ENCODE results near the gene SETD1B.

SETD1B gene

DNA sequence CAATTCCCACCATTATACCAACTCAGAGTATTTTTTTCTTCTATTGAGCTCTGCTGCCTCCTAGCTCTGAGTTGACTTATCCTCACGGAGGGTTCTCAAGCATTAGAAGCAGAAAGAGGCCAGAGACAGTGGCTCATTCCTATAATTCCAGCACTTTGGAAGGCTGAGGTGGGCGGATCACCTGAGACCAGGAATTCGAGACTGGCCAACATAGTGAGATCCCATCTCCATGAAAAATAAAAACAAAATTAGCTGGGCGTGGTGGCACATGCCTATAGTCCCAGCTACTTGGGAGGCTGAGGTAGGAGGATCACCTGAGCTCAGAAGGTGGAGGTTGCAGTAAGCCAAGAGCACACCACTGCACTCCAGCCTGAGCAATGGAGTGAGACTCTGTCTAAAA lies 33.9 kb downstream of the SETD1B start:
- TF ChIP-seq, protein P1, sequence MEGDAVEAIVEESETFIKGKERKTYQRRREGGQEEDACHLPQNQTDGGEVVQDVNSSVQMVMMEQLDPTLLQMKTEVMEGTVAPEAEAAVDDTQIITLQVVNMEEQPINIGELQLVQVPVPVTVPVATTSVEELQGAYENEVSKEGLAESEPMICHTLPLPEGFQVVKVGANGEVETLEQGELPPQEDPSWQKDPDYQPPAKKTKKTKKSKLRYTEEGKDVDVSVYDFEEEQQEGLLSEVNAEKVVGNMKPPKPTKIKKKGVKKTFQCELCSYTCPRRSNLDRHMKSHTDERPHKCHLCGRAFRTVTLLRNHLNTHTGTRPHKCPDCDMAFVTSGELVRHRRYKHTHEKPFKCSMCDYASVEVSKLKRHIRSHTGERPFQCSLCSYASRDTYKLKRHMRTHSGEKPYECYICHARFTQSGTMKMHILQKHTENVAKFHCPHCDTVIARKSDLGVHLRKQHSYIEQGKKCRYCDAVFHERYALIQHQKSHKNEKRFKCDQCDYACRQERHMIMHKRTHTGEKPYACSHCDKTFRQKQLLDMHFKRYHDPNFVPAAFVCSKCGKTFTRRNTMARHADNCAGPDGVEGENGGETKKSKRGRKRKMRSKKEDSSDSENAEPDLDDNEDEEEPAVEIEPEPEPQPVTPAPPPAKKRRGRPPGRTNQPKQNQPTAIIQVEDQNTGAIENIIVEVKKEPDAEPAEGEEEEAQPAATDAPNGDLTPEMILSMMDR (IDR thresholded peaks at IDR 0.05; ENCODE audit: borderline replicate concordance, insufficient read depth, low read depth, low read length), result no peak

DNA sequence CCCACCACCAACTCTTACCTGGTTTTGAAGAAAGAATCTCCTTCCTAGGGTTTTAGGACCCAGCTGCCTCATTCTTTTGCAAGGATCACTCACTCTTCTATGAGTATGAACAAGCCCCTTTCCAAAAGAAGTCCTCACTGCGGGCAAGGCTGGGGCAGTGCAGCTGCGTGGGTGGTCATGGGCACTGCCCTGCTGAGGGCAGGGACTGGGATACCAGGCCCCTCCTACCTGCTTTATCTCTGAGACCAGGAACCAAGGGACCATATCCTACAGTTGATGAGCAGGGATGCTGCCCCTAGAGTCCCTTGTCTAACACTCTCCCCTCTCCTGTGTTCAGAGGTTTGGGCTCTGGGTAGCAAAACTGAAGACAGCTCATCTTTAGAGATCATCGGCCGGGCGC lies 34.3 kb downstream of the SETD1B start:
- H3K4me3 ChIP-seq (ENCODE audit: low read depth, low read length), result no peak overlapping the region
- TF ChIP-seq, protein P1 (IDR thresholded peaks at IDR 0.05; ENCODE audit: borderline replicate concordance, insufficient read depth, low read depth, low read length), result no peak

More for the DNA sequence above, 33.9 kb downstream of the SETD1B start:
- H3K4me3 ChIP-seq (ENCODE audit: low read depth, low read length), result no peak overlapping the region

DNA sequence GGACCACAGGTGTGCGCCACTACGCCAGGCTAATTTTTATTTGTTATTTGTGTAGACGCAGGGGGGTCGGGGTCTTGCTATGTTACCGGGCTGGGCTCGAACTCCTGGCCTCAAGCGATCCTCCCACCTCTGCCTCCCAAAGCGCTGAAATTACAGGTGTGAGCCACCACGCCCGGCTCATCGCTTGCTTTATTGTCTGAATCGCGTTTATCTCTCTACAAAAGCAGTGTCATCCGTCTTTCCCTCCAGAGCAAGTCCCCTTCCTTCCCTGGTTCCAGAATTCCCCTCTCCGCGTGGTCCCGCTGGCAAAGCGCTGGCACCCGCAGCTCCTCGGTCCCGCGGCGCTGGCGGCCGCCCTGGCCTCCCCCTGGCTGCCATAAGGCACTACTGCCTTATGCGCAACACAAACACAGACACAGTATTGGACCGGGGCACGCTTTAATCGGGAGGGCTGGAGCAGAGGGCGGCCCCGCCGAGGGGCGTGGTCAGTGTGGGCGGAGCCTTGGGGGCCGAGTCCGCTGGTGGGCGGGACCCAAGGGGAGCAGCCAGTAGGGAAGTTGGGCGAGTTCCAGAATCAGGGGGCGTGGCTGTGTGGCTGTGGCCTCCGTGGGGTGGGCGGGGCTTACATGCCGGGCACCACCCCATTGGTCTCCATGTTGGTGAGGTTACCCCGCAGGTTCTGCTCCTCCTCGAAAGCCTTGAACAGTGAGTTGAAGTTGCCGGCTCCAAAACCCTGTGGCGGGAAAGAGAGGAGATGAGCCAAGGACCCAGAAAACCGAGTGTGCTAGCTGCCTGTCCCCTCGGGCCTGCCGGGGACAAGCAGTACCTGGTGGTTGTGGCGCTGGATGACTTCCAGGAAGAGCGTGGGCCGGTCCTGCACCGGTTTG lies 35.5 kb downstream of the SETD1B start:
- H3K4me3 ChIP-seq (ENCODE audit: low read depth, low read length), result peak overlapping the region; percentile 78
- TF ChIP-seq, protein P1 (IDR thresholded peaks at IDR 0.05; ENCODE audit: borderline replicate concordance, insufficient read depth, low read depth, low read length), result peak; percentile 24; the same call in 1 of the 2 replicates

DNA sequence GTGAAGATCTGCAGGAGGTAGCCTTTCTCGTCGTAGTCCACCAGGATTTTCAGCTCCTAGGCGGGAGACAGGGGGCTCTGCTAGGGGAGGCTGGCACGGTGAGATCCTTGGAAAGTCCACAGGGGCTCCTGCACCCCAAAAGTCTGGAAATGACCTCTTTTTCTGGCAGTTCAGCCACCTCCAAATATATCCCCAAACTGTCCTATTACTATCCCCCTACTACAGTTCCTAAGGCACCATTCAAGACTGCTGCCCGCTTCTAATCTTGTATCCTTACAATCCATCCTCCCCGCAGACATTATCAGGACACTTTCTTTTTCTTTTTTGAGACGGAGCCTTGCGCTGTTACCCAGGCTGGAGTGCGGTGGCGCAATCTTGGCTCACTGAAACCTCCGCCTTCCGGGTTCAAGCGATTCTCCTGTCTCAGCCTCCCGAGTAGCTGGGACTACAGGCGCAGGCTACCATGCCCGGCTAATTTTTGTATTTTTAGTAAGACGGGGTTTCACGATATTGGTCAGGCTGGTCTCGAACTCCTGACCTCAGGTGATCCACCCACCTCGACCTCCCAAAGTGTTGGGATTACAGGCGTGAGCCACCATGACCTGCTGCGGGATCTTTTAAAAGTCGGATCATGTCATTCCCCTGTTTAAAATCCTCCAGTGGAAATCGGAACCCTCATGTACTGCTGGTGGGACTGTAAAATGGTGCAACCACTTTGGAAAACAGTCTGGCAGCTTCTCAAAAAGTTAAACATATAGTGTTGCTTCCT lies 36.4 kb downstream of the SETD1B start:
- TF ChIP-seq, protein P1 (IDR thresholded peaks at IDR 0.05; ENCODE audit: borderline replicate concordance, insufficient read depth, low read depth, low read length), result no peak
- H3K4me3 ChIP-seq (ENCODE audit: low read depth, low read length), result peak overlapping the region; percentile 78

DNA sequence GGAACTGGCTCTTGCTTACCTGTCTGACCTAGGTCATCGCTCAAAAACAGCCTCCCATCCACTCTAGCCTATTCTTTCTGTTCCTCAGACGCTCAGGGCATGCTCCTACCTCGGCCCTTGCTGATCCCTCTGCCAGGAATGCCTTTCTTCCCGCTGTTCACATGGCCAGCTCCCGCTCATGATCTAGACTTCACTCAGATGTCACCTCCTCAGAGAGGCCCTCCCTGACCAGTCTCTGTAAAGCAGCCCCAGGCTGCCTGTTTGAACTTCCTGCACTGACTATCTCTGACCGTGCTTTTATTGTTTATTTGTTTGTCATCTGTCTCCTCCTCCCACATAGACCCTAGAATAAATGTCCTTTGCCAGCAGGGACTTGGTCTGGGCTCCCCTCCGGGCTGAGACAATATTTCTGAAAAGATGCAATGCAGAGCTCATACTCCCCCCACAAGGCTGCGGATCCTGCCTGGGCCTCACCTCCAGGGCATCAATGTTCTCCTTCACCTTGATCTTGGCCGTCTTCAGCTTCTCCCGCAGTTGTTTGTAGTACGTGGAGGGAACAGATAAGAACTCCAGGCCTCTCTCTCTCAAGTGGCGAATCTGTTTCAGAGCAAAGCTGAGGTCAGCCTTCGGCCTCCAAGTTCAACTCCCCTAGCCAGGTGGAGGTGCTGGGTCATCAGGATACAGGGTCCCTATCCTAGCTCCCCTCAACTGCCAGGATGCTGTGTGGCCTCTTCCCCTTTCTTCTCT lies 39.6 kb downstream of the SETD1B start:
- TF ChIP-seq, protein P1 (IDR thresholded peaks at IDR 0.05; ENCODE audit: borderline replicate concordance, insufficient read depth, low read depth, low read length), result no peak
- no peak overlapping the region for H3K4me3 ChIP-seq (ENCODE audit: low read depth, low read length)

DNA sequence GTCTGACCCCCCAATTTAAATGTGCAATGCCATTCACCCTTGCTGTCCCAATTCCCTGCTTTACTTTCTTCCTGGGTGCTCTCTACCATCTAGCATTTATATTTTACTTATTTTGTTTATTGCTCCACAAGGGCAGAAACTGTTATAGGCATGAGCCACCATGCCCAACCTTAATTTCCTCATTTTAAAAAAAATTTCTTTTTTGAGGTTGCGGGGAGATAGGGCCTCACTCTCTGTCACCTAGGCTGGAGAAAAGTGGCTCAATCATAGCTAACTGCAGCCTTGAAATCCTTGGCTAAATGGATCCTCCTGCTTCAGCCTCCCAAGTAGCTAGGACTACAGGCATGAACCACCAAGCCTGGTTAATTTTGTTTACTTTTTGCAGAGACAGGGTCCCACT lies 41.9 kb downstream of the SETD1B start:
- H3K4me3 ChIP-seq (ENCODE audit: low read depth, low read length), result no peak overlapping the region
- TF ChIP-seq, protein P1 (IDR thresholded peaks at IDR 0.05; ENCODE audit: borderline replicate concordance, insufficient read depth, low read depth, low read length), result no peak
